GM18511 (cell line): ENCODE measurements around the gene FPGS.
"Not testable (repeated sequence)": the region's sequence is repeated elsewhere in the genome, so short reads cannot be mapped to it uniquely, and the experiment has no call there.

Experiments
- ATAC-seq: cut with Tn5 transposase; IDR thresholded peaks from one replicate; pipeline ENCODE4 v1.9.1; 2021; ENCODE audit warnings: mild to moderate bottlenecking, moderate library complexity; ENCODE audit not compliant: unreplicated experiment

Gene FPGS

DNA sequence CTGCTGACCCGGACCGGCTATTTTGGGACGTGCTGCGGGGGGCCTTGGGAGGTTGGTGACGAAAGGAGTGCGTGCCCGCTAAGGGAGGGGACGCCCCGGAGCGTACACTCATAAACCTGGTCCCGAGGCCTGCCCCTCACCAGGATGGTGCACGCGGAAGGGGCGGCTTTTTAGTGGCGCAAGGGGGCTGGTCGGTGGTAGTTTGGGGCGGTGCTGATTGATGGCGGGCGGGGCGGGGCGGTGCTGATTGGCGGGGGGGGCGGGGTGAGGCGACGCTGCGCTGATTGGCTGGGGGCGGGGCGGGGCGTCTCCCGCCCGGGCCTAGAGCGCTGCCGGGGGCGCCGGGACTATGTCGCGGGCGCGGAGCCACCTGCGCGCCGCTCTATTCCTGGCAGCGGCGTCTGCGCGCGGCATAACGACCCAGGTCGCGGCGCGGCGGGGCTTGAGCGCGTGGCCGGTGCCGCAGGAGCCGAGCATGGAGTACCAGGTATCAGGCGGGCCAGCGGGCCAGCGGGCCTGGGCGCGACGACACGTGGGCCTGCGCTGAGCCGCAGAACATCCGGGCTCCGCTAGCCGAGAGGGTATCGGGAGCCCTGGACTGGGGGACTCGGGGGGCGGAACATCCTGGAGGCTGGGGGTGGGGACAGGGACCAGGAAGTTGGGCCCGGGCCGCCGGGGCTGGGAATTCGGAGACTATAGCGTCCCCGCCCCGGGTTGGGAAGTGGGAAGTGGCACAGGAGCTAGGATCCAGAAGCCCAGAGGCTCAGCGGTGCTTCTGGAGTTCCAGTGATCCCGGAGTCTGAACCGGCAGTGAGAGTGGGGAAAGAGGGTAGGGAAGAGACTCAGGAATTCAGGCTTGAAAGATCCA, at the start of gene FPGS:
Gene FPGS (plus strand): TSS at position 307 of the 868 bp plus-strand sequence. CDS start 43 bp downstream, at position 350.
- ATAC-seq, result peak; percentile 81

DNA sequence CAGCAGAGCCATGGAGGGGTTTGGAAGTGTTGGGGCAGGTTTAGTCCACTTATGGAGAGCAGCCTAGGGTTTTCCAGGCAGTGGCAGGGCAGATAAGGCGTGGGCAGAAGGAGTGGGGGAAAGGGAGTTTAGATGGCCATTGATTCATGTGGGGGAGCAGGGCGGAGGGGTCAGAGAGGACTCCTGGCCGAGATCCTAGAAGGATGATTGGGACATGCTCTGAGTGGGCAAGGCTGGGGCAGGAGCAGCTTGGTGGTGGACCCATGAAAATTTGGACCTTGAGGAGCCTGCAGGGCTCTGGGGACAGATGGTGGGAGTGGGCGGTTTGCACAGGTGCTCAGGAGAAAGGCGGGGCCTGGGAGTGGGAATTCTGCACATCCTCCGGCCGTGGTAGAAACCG, 49.5 kb upstream of the FPGS start:
- no peak for ATAC-seq

GRCh38 chr9:127753622-127754021, 49.1 kb upstream of the FPGS start:
- ATAC-seq, result no peak

DNA sequence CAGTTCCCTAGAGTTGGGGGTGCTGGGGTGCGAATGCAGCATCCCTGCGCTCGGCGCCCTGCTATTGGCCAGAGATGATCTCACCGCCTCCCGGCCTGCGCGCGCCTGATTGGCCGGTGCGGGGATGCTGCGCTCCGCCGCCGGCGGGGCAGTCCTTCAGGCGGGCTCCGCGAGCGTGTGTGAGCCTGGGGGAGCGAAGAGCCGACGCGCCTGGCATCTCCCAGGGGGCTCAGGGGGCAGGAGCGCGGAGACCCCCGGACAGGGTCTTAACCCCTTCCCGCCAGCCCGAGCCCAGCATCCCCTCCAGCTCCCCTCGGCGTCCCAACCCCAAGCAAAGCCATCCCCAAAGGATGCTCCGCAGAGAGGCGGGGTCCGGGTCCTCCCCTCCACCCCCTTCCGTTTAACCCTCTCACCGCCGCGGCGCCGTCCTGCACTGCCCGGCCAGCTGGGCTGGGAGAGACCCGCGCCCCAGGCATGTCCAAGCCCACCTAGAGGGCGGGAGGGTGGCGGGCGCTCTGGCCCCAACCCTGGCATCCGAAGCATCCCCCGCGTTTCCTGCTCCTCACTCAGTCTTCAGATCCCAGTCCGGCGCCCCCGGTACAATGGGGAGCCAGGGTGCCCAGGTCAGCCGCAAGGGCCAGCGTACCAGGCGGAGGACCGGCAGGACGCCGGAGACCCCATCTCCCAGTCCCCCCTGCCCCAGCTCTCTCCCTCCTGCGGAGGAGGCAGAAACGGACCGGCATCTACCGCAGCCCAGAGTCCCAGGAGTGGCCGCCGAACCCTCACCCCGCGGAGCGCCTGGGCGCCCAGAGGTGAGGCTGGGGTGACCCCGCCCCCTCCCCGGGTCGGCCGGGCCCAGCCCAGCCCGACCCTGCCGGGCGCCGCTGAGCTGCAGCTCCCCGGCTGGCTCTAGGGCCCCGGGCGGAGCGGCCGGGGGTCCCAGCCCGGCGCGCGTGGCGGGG, 48.3 kb upstream of the FPGS start:
- ATAC-seq, result no peak

GRCh38 chr9:127755061-127756060, 47.3 kb upstream of the FPGS start:
- ATAC-seq, result no peak

DNA sequence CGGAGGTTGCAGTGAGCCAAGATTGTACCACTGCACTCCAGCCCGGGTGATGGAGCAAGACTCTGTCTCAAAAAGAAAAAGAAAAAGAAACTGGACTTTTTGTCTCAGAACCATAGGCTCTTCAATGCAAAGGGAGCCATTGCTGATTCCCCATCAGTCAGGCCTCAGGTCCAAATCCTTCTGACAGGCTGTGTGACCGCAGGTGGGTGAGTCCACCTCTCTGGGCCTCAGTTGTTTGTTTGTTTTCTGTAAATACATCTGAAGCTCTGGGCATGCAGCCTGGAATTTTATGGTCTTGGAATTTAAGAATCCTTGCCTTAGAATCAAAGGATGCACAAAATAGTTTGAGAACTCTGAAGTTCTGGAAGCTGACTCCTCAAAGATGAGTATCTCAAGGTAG, 46.4 kb upstream of the FPGS start:
- no peak for ATAC-seq

- not testable (repeated sequence) for ATAC-seq
These were observed 45.9 kb upstream of the FPGS start for GRCh38 chr9:127756776-127757175.

- ATAC-seq, result no peak
These were observed 43.8 kb upstream of the FPGS start for GRCh38 chr9:127758843-127759242.

GRCh38 chr9:127761061-127761460, 41.6 kb upstream of the FPGS start:
- ATAC-seq, result no peak

GRCh38 chr9:127761491-127761956, 41.2 kb upstream of the FPGS start:
- no peak for ATAC-seq

DNA sequence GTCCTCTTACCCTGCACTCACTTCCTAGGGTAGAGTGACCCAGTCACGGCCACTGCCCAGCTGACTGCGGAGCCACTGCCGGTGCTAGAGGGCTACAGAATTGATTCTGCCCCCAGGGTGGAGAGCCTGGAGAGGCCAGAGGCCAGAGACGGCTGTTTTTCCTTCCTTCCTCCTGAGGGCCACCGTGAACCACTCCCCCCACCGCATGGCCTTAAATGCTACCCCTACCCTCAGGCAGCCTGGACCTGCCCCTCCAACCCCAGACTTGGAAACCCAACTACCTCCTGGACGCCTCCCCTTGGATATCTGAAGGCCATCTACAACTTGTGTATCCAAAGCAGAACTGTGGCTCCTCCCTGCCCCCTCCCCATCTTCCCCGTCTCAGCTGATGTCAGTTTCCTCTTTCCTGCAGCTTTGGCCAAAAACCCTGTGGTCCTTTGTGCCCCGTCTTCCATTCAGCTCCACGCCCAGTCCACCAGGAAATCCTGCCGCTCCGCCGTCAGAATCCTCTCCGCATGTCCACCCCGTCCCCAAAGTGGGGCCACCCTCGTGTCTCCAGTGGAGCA, 40.5 kb upstream of the FPGS start:
- ATAC-seq, result no peak

- ATAC-seq, result no peak
These were observed 38.7 kb upstream of the FPGS start for GRCh38 chr9:127763918-127764384.

GRCh38 chr9:127765418-127765817, 37.3 kb upstream of the FPGS start:
- ATAC-seq, result no peak

- no peak for ATAC-seq
These were observed 35.3 kb upstream of the FPGS start for GRCh38 chr9:127767410-127767809.

GRCh38 chr9:127767909-127768331, 34.8 kb upstream of the FPGS start:
- ATAC-seq, result no peak

- ATAC-seq, result no peak
These were observed 34.0 kb upstream of the FPGS start for GRCh38 chr9:127768698-127769097.

DNA sequence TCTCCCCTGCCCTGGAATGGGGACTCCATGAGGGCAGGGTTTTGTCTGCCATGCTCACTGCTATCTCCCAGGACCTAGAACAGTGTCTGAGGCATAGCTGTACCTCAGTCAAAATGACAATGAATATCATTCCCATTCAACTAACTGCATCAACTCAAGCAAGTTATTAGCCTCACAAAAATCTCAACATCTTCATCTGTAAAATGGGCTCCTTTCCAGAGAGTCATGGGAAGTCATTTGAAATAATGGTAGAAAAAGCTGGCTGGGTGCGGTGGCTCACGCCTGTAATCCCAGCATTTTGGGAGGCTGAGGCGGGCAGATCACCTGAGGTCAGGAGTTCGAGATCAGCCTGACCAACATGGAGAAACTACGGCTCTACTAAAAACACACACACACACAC, 33.6 kb upstream of the FPGS start:
- ATAC-seq, result no peak

DNA sequence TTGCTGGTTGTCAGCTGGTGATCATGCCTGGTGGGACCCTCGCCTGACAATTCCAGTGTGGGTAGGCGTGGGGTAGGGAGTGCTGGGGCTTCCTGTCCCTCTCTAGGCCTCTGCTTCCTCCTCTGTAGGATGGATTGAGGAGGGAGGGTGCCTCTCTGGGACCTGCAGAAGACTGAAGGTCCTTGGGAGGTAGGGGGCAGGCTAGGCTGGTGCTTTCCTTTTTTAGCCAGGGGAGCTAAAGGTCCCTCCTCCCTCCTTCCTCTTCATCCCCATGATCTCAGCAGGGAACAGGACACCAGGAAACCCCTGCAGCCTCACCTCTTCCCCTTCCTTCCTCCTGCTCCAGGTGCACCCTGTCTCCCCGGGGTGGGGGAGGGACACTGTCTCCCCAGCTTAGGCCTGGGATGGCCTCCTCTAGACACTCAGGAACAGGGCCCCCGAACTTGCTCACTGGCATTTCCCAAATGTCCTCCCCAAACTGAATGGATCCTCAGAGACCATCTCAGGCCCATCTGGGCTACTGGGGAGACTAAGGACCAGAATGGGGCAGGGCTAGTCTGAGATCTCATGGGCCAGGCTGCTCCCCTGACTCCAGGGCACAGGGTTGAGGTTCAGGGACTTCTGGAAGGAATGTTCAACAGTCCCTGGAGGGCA, 32.6 kb upstream of the FPGS start:
- no peak for ATAC-seq

DNA sequence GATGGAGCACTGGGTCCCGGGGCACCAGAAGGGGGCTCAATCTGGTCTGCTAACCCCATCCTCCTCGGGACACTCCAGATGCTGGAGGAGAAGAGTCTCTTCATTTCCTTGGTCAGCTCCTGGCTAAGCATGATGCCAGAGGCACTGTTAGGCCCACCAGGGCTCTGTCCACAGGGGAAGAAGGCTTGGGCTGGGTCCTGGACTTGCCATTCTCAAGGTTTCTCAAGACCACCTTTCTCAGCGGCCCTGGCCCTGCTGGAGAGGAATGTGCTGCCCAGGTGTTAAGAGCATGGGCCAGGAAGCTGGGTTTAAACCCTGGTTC, 32.1 kb upstream of the FPGS start:
- ATAC-seq, result no peak
